ENCODE results near the gene MB. TPM values are rescaled to one million over a fixed set of nuclear protein-coding genes. Genes with fewer than 3 reads are reported as not detected.

Gene MB
- polyA plus RNA-seq, 2 of the 4 experiments (the other 2 are of a cell fraction): 6.9 to 12.1 TPM

DNA sequence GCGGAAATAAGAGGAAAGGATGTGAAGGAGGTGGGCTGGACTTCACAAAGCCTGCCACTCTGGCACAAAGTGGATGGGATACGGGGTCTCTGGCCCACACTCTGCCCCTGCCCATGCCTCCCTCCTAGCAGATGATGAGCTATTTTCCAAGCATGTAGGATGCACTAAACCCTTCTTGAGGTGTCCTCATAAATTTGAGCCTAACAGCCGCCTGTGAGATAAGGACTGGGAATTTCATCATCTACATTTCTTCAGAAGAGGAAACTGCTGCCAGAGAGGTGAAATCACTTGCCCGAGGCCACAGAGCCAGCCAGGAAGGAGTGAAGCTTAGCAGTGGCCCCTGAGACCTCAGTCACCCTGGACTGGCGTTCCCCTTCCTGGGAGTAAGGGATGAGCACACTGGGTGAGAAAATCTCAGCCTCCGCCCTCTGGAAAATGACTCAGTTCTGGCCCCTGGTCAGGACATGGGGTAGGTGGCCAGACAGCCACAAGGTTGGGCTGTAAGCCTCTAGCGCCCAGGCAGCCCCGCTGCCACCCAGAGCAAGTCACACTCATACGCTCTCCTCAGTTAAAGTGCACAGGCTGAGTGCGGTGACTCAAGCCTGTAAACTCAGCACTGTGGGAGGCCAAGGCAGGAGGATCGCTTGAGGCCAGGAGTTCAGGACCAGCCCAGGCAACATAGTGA is 27.9 kb downstream of the MB start (continued):
- no peak for TF ChIP-seq KDM1A (IDR thresholded peaks at IDR 0.05; ENCODE audit: low read depth)
- no peak for TF ChIP-seq TFCP2L1 (CRISPR knock-in tag; IDR thresholded peaks at IDR 0.05)
- no peak for TF ChIP-seq EHMT2 (IDR thresholded peaks at IDR 0.05; ENCODE audit: low read depth)
- peak; percentile 82 to 92; a peak in 4 of 5 replicates for TF ChIP-seq EP300 (IDR thresholded peaks at IDR 0.05)
- TF ChIP-seq, protein P1, sequence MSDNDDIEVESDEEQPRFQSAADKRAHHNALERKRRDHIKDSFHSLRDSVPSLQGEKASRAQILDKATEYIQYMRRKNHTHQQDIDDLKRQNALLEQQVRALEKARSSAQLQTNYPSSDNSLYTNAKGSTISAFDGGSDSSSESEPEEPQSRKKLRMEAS (IDR thresholded peaks at IDR 0.05): peak; percentile 64
- TF ChIP-seq, protein P2, sequence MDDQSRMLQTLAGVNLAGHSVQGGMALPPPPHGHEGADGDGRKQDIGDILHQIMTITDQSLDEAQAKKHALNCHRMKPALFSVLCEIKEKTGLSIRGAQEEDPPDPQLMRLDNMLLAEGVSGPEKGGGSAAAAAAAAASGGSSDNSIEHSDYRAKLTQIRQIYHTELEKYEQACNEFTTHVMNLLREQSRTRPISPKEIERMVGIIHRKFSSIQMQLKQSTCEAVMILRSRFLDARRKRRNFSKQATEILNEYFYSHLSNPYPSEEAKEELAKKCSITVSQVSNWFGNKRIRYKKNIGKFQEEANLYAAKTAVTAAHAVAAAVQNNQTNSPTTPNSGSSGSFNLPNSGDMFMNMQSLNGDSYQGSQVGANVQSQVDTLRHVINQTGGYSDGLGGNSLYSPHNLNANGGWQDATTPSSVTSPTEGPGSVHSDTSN (IDR thresholded peaks at IDR 0.05): peak; percentile 25; the same call in 1 of the 2 replicates
- TF ChIP-seq HOXA7 (CRISPR knock-in tag; IDR thresholded peaks at IDR 0.05): no peak
- TF ChIP-seq FOSB (CRISPR knock-in tag; IDR thresholded peaks at IDR 0.05): no peak
- no peak for TF ChIP-seq RNF2 (IDR thresholded peaks at IDR 0.05; ENCODE audit: borderline replicate concordance, low read depth)

DNA sequence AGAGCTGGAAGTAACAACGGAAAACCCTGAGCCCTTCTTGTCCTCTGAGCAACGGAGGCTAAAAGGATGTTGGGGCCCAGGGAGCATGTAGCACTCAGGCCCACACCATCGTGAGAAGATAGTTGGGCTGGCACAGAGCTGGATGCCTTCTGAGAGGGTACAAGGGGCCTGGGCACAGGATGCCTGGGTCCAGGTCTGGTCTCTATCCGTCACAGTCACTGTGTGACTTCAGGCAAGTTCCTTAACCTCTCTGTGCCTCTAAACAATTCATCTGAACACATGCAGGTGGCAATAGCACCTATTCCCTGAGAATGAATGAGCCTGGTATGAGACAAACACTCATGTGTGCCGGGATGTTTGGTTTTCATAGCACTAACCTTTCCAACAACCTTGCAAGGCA is 29.2 kb downstream of the MB start:
- Histone ChIP-seq H3K4me2 (peak overlapping the region; percentile 78), H3K27ac (peak overlapping the region; percentile 97 to 99), H3K4me3 (no peak overlapping the region), H3K4me1 (peaks cover 67% of the 10 kb centered on the region), H3K9me3 (peaks cover 4% of the 10 kb centered on the region; the same call in 1 of the 3 replicates)
- FAIRE-seq: no peak
- no peak for DNase-seq (ENCODE audit: low read depth in 1 of 2, low spot score in 1 of 2)
- ChIA-PET CTCF (interaction anchor here (0.9 to 4.4 kb wide), 4 partner anchors 33 to 157 kb away, joined by 3 to 24 read pairs (median 6); no protein-coding TSS in a partner anchor), POLR2A (no interaction called here)
- ATAC-seq: no peak
- WGBS (ENCODE audit: missing lambda C conversion rate): 83% methylated on average over 4 of the region's 5 CpGs
- no peak for TF ChIP-seq RARB (CRISPR knock-in tag; IDR thresholded peaks at IDR 0.05)
- peak; percentile 60 for TF ChIP-seq ZFP36 (IDR thresholded peaks at IDR 0.05; ENCODE audit: borderline replicate concordance, partially characterized antibody)
- TF ChIP-seq JUNB (IDR thresholded peaks at IDR 0.05): no peak
- TF ChIP-seq, protein P3, sequence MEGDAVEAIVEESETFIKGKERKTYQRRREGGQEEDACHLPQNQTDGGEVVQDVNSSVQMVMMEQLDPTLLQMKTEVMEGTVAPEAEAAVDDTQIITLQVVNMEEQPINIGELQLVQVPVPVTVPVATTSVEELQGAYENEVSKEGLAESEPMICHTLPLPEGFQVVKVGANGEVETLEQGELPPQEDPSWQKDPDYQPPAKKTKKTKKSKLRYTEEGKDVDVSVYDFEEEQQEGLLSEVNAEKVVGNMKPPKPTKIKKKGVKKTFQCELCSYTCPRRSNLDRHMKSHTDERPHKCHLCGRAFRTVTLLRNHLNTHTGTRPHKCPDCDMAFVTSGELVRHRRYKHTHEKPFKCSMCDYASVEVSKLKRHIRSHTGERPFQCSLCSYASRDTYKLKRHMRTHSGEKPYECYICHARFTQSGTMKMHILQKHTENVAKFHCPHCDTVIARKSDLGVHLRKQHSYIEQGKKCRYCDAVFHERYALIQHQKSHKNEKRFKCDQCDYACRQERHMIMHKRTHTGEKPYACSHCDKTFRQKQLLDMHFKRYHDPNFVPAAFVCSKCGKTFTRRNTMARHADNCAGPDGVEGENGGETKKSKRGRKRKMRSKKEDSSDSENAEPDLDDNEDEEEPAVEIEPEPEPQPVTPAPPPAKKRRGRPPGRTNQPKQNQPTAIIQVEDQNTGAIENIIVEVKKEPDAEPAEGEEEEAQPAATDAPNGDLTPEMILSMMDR (IDR thresholded peaks at IDR 0.05): no peak

DNA sequence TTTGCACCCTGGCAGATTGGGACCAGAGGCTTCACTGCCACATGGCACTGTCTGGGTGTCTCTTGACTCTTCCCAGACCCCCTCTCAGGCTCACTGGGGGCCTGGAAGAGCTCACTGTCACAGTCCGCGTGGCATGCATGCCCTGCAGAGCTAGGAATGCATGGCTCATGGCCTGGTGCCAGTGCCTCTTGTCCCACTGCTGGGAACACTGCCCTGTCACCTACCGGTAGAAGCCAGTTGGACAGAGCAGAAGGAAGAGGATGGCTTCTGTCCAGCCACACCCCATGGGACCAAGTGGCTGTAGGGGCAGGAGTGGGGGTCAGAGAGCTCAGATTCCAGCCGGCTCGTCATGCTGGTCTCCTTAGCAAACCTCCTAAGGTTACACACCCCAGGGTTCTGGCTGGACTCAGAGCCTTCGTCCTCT is 29.7 kb downstream of the MB start:
- WGBS (ENCODE audit: missing lambda C conversion rate): 100% methylated on average over 3 of the region's 6 CpGs
- peaks cover 4% of the 10 kb centered on the region; the same call in 1 of the 3 replicates for H3K9me3 ChIP-seq
- peak overlapping the region; percentile 78 for H3K4me2 ChIP-seq
- H3K4me3 ChIP-seq: no peak overlapping the region
- TF ChIP-seq KDM5A (IDR thresholded peaks at IDR 0.05) (no peak), HEYL (CRISPR knock-in tag; IDR thresholded peaks at IDR 0.05) (no peak), EHF (CRISPR knock-in tag; IDR thresholded peaks at IDR 0.05) (no peak), KDM1A (IDR thresholded peaks at IDR 0.05; ENCODE audit: low read depth) (no peak), FOSB (CRISPR knock-in tag; IDR thresholded peaks at IDR 0.05) (no peak), JUNB (IDR thresholded peaks at IDR 0.05) (no peak), MAZ (IDR thresholded peaks at IDR 0.05; ENCODE audit: borderline replicate concordance, low read depth, low read length) (no peak), NFE2L2 (conservative IDR thresholded peaks at IDR 0.05; ENCODE audit: low read length) (no peak), BHLHE40 (IDR thresholded peaks at IDR 0.05; ENCODE audit: low read depth, low read length) (no peak), GATA3 (IDR thresholded peaks at IDR 0.05; ENCODE audit: borderline replicate concordance) (no peak), RAD21 (conservative IDR thresholded peaks at IDR 0.05 in 1 of 2, IDR thresholded peaks at IDR 0.05 in 1 of 2) (no peak), SREBF2 (IDR thresholded peaks at IDR 0.05) (no peak), MYC (IDR thresholded peaks at IDR 0.05; ENCODE audit: borderline replicate concordance, low read length) (no peak), ESRRA (IDR thresholded peaks at IDR 0.05; ENCODE audit: borderline replicate concordance, low read length) (no peak), NR3C1 (IDR thresholded peaks at IDR 0.05) (no peak), CEBPB (IDR thresholded peaks at IDR 0.05) (no peak), MAFK (IDR thresholded peaks at IDR 0.05; ENCODE audit: partially characterized antibody) (no peak), RNF2 (IDR thresholded peaks at IDR 0.05; ENCODE audit: borderline replicate concordance, low read depth) (no peak)
- TF ChIP-seq, protein P4, sequence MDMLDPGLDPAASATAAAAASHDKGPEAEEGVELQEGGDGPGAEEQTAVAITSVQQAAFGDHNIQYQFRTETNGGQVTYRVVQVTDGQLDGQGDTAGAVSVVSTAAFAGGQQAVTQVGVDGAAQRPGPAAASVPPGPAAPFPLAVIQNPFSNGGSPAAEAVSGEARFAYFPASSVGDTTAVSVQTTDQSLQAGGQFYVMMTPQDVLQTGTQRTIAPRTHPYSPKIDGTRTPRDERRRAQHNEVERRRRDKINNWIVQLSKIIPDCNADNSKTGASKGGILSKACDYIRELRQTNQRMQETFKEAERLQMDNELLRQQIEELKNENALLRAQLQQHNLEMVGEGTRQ (IDR thresholded peaks at IDR 0.05): no peak
- TF ChIP-seq, protein P5, sequence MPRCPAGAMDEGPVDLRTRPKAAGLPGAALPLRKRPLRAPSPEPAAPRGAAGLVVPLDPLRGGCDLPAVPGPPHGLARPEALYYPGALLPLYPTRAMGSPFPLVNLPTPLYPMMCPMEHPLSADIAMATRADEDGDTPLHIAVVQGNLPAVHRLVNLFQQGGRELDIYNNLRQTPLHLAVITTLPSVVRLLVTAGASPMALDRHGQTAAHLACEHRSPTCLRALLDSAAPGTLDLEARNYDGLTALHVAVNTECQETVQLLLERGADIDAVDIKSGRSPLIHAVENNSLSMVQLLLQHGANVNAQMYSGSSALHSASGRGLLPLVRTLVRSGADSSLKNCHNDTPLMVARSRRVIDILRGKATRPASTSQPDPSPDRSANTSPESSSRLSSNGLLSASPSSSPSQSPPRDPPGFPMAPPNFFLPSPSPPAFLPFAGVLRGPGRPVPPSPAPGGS (IDR thresholded peaks at IDR 0.05): no peak
- ChIA-PET CTCF (interaction anchor here (0.9 to 4.4 kb wide), 4 partner anchors 34 to 157 kb away, joined by 3 to 24 read pairs (median 6); no protein-coding TSS in a partner anchor), POLR2A (no interaction called here)
- H3K4me1 ChIP-seq: peaks cover 67% of the 10 kb centered on the region
- no peak for FAIRE-seq
- no peak for DNase-seq (ENCODE audit: low read depth in 1 of 2, low spot score in 1 of 2)
- peak overlapping the region; percentile 97 to 99 for H3K27ac ChIP-seq
- no peak for ATAC-seq
